ENCODE measurements around the gene NXPH3. TPM values are rescaled to one million over a fixed set of nuclear protein-coding genes. Genes with fewer than 3 reads are reported as not detected.

Gene NXPH3
- total RNA-seq, 1 experiment from 2014 or later: not detected

- CTCF ChIA-PET: interaction anchor here (0.6 to 4.0 kb wide), 25 partner anchors 9 to 442 kb away, joined by 3 to 37 read pairs (median 4); partner anchors contain the start of genes FAM117A and PHB1
- Mint-ChIP-seq H3K36me3 (ENCODE audit: insufficient read depth, unreplicated experiment) (no peaks in the 10 kb centered on the region), H3K4me1 (ENCODE audit: low read depth, unreplicated experiment) (peaks cover 9% of the 10 kb centered on the region), H3K27me3 (ENCODE audit: unreplicated experiment) (peaks cover 25% of the 10 kb centered on the region), H3K27ac (ENCODE audit: unreplicated experiment) (no peak overlapping the region), H3K9me3 (ENCODE audit: low read depth, unreplicated experiment) (no peaks in the 10 kb centered on the region), H3K4me3 (ENCODE audit: low read depth, unreplicated experiment) (no peak overlapping the region)
- BruUV-seq (replicated peaks): no TSS peak
- TF ChIP-seq CTCF (IDR thresholded peaks at IDR 0.05; ENCODE audit: unreplicated experiment): peak; percentile 99
- intact Hi-C loops (cut with micrococcal nuclease; ENCODE audit: unreplicated experiment): loop anchor here (2.0 kb wide), 1 partner anchor 60 kb away; no protein-coding TSS in a partner anchor
- peak; percentile 93 for DNase-seq
These were observed 19.3 kb upstream of the NXPH3 start for GRCh38 chr17:49556223-49556943.

GRCh38 chr17:49557312-49558024 lies 18.2 kb upstream of the NXPH3 start:
- Mint-ChIP-seq H3K27me3 (ENCODE audit: unreplicated experiment) (peaks cover 36% of the 10 kb centered on the region), H3K27ac (ENCODE audit: unreplicated experiment) (no peak overlapping the region), H3K4me3 (ENCODE audit: low read depth, unreplicated experiment) (no peak overlapping the region), H3K4me1 (ENCODE audit: low read depth, unreplicated experiment) (peaks cover 9% of the 10 kb centered on the region), H3K36me3 (ENCODE audit: insufficient read depth, unreplicated experiment) (no peaks in the 10 kb centered on the region), H3K9me3 (ENCODE audit: low read depth, unreplicated experiment) (no peaks in the 10 kb centered on the region)
- BruUV-seq (replicated peaks): no TSS peak
- CTCF ChIA-PET: interaction anchor here (0.5 to 4.0 kb wide), 25 partner anchors 8 to 1286 kb away, joined by 3 to 37 read pairs (median 4); partner anchors contain the start of genes PHB1 and SLC35B1
- intact Hi-C loops (cut with micrococcal nuclease; ENCODE audit: unreplicated experiment): loop anchor here (1.0 to 2.0 kb wide), 3 partner anchors 61 to 149 kb away; no protein-coding TSS in a partner anchor
- peak; percentile 73 for DNase-seq
- TF ChIP-seq CTCF (IDR thresholded peaks at IDR 0.05; ENCODE audit: unreplicated experiment): peak; percentile 73

GRCh38 chr17:49564638-49565037 lies 11.0 kb upstream of the NXPH3 start:
- H3K27ac Mint-ChIP-seq (ENCODE audit: unreplicated experiment): no peak overlapping the region
- no peaks in the 10 kb centered on the region for H3K9me3 Mint-ChIP-seq (ENCODE audit: low read depth, unreplicated experiment)
- DNase-seq: no peak
- peaks cover 5% of the 10 kb centered on the region for H3K36me3 Mint-ChIP-seq (ENCODE audit: insufficient read depth, unreplicated experiment)
- H3K27me3 Mint-ChIP-seq (ENCODE audit: unreplicated experiment): peaks cover 62% of the 10 kb centered on the region
- no peak for TF ChIP-seq CTCF (IDR thresholded peaks at IDR 0.05; ENCODE audit: unreplicated experiment)
- CTCF ChIA-PET: interaction anchor here (0.6 to 1.9 kb wide), 3 partner anchors 8 to 309 kb away, joined by 3 to 14 read pairs (median 3); no protein-coding TSS in a partner anchor
- no peak overlapping the region for H3K4me3 Mint-ChIP-seq (ENCODE audit: low read depth, unreplicated experiment)
- peaks cover 14% of the 10 kb centered on the region for H3K4me1 Mint-ChIP-seq (ENCODE audit: low read depth, unreplicated experiment)
- intact Hi-C loops (cut with micrococcal nuclease; ENCODE audit: unreplicated experiment): loop anchor here (5.0 kb wide), 3 partner anchors 213 to 433 kb away; partner anchors contain the start of gene DLX3
- BruUV-seq (replicated peaks): no TSS peak

GRCh38 chr17:49565948-49566491 lies 9.7 kb upstream of the NXPH3 start:
- Mint-ChIP-seq H3K9me3 (ENCODE audit: low read depth, unreplicated experiment) (no peaks in the 10 kb centered on the region), H3K27ac (ENCODE audit: unreplicated experiment) (no peak overlapping the region), H3K27me3 (ENCODE audit: unreplicated experiment) (peaks cover 64% of the 10 kb centered on the region), H3K4me1 (ENCODE audit: low read depth, unreplicated experiment) (peaks cover 14% of the 10 kb centered on the region), H3K36me3 (ENCODE audit: insufficient read depth, unreplicated experiment) (peaks cover 18% of the 10 kb centered on the region), H3K4me3 (ENCODE audit: low read depth, unreplicated experiment) (no peak overlapping the region)
- peak; percentile 58 for DNase-seq
- CTCF ChIA-PET: interaction anchor here (0.6 to 1.9 kb wide), 11 partner anchors 9 to 1025 kb away, joined by 3 to 14 read pairs (median 5); partner anchors contain the start of genes NXPH3 and SLC35B1
- TF ChIP-seq CTCF (IDR thresholded peaks at IDR 0.05; ENCODE audit: unreplicated experiment): no peak
- intact Hi-C loops (cut with micrococcal nuclease; ENCODE audit: unreplicated experiment): loop anchor here (5.0 kb wide), 3 partner anchors 211 to 431 kb away; partner anchors contain the start of gene DLX3
- no TSS peak for BruUV-seq (replicated peaks)

All from Calu3 (cell line).